AG04449 (cell line): ENCODE data around the gene PROSER1.

Source experiments
- CTCF ChIA-PET: fragments of 350-600 bp; formaldehyde crosslinking; extraction: SDS; loops from one replicate; lab custom pipeline; 2021; ENCODE audit warnings: antibody characterized with exemption; lab: Yijun Ruan, JAX
- POLR2A ChIA-PET: fragments of 400-600, 350-600 bp; formaldehyde crosslinking; extraction: SDS; loops from one replicate; lab custom pipeline; 2020; ENCODE audit warnings: antibody characterized with exemption, inconsistent platforms; lab: Yijun Ruan, JAX
- DNase-seq: peaks from one replicate; pipeline ENCODE4 v3.0.0-alpha.2; 2010; ENCODE audit warnings: low read depth, low spot score
- H3K4me3 ChIP-seq: 2 replicates; pipeline ENCODE4 v1.5.1; 2011; ENCODE audit warnings: low read depth, mild to moderate bottlenecking, control low read depth, low read length
- CTCF ChIP-seq: IDR thresholded peaks from one replicate; pipeline ENCODE4 v1.5.1; 2011; ENCODE audit warnings: mild to moderate bottlenecking, moderate library complexity, low read length, control low read depth, inconsistent platforms; ENCODE audit not compliant: insufficient read depth; ENCODE audit errors: missing control alignments

The PROSER1 gene

GRCh38 chr13:39056018-39056417 is 18.1 kb upstream of the PROSER1 start:
- POLR2A ChIA-PET, result no interaction called here
- CTCF ChIA-PET, result interaction anchor here (1.7 kb wide), 1 partner anchor 560 kb away, joined by 6 read pairs; no protein-coding TSS in a partner anchor
- H3K4me3 ChIP-seq, result no peak overlapping the region
- no peak for TF ChIP-seq CTCF
- DNase-seq, result no peak

GRCh38 chr13:39054112-39054511 is 16.2 kb upstream of the PROSER1 start:
- no peak for DNase-seq
- no peak overlapping the region for H3K4me3 ChIP-seq
- ChIA-PET CTCF (no interaction called here), POLR2A (no interaction called here)
- TF ChIP-seq CTCF, result no peak

GRCh38 chr13:39052944-39053343 is 15.1 kb upstream of the PROSER1 start:
- DNase-seq, result no peak
- TF ChIP-seq CTCF, result no peak
- ChIA-PET POLR2A (no interaction called here), CTCF (interaction anchor here (1.1 to 3.4 kb wide), 3 partner anchors 15 to 563 kb away, joined by 4 to 16 read pairs (median 6); partner anchors contain the start of genes NHLRC3 and PROSER1)
- no peak overlapping the region for H3K4me3 ChIP-seq

GRCh38 chr13:39051157-39051556 is 13.3 kb upstream of the PROSER1 start:
- no peak overlapping the region for H3K4me3 ChIP-seq
- DNase-seq, result peak; percentile 12
- POLR2A ChIA-PET, result no interaction called here
- TF ChIP-seq CTCF, result peak; percentile 22
- CTCF ChIA-PET, result interaction anchor here (0.6 to 3.4 kb wide), 12 partner anchors 13 to 626 kb away, joined by 3 to 16 read pairs (median 5); partner anchors contain the start of genes NHLRC3 and PROSER1

GRCh38 chr13:39049274-39049673 is 11.4 kb upstream of the PROSER1 start:
- ChIA-PET CTCF (interaction anchor here (2.1 to 3.4 kb wide), 2 partner anchors 563 to 567 kb away, joined by 9 to 20 read pairs; no protein-coding TSS in a partner anchor), POLR2A (no interaction called here)
- no peak overlapping the region for H3K4me3 ChIP-seq
- TF ChIP-seq CTCF, result no peak
- no peak for DNase-seq

- DNase-seq, result no peak
- no peak overlapping the region for H3K4me3 ChIP-seq
- TF ChIP-seq CTCF, result no peak
- POLR2A ChIA-PET, result no interaction called here
- CTCF ChIA-PET, result interaction anchor here (0.8 to 3.4 kb wide), 5 partner anchors 11 to 627 kb away, joined by 3 to 20 read pairs (median 3); partner anchors contain the start of gene PROSER1
Observed at GRCh38 chr13:39048806-39049205, 10.9 kb upstream of the PROSER1 start.
